ENCODE results near the gene ZNF438. TPM values are rescaled to one million over a fixed set of nuclear protein-coding genes. Genes with fewer than 3 reads are reported as not detected.

The ZNF438 gene
- total RNA-seq, 2 experiments from 2014 or later: 3.8 to 4.4 TPM

GRCh38 chr10:30862486-30862885 is 169.2 kb downstream of the ZNF438 start:
- CTCF ChIA-PET: no interaction called here
- no peak for DNase-seq
- no peaks in the 10 kb centered on the region for H3K27me3 Mint-ChIP-seq
- H3K27ac Mint-ChIP-seq: no peak overlapping the region
- ATAC-seq: no peak
- no peaks in the 10 kb centered on the region for H3K9me3 Mint-ChIP-seq (ENCODE audit: low read depth)
- H3K4me1 Mint-ChIP-seq: no peaks in the 10 kb centered on the region
- no peak overlapping the region for H3K4me3 Mint-ChIP-seq
- H3K36me3 Mint-ChIP-seq: no peaks in the 10 kb centered on the region

GRCh38 chr10:30861976-30862375 is 169.7 kb downstream of the ZNF438 start:
- ATAC-seq (no peak), DNase-seq (no peak)
- CTCF ChIA-PET: no interaction called here

GRCh38 chr10:30861221-30861620 is 170.4 kb downstream of the ZNF438 start:
- Mint-ChIP-seq H3K36me3 (no peaks in the 10 kb centered on the region), H3K4me3 (no peak overlapping the region), H3K27me3 (no peaks in the 10 kb centered on the region), H3K27ac (no peak overlapping the region), H3K4me1 (no peaks in the 10 kb centered on the region), H3K9me3 (ENCODE audit: low read depth) (no peaks in the 10 kb centered on the region)
- CTCF ChIA-PET: no interaction called here
- ATAC-seq (no peak), DNase-seq (no peak)

More at GRCh38 chr10:30861976-30862375, 169.7 kb downstream of the ZNF438 start:
- no peaks in the 10 kb centered on the region for H3K36me3 Mint-ChIP-seq
- H3K9me3 Mint-ChIP-seq (ENCODE audit: low read depth): no peaks in the 10 kb centered on the region
- H3K27me3 Mint-ChIP-seq: no peaks in the 10 kb centered on the region
- H3K4me3 Mint-ChIP-seq: no peak overlapping the region
- no peaks in the 10 kb centered on the region for H3K4me1 Mint-ChIP-seq
- H3K27ac Mint-ChIP-seq: no peak overlapping the region

DNA sequence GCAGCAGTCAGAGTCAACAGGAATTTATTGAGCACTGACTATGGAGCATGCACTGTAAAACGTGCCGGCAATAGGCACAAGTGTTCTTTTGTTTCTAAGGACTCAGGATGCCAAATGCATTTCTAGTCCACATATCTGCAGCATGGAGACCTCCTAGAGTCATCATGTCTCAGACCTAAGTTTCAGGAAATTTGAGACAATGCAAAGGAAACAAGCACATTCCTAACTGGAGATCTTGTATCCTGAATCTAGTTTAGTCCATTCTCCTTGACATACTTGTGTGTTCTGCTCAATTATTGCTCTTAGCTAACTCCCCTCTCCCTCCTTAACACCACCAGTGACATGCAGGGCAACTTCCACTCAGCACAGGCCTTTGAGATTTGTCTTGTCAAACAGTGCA is 173.2 kb downstream of the ZNF438 start:
- Mint-ChIP-seq H3K27me3 (no peaks in the 10 kb centered on the region), H3K27ac (no peak overlapping the region), H3K4me1 (no peaks in the 10 kb centered on the region), H3K4me3 (no peak overlapping the region), H3K9me3 (ENCODE audit: low read depth) (no peaks in the 10 kb centered on the region), H3K36me3 (no peaks in the 10 kb centered on the region)
- CTCF ChIA-PET: no interaction called here
- DNase-seq: no peak
- no peak for ATAC-seq

DNA sequence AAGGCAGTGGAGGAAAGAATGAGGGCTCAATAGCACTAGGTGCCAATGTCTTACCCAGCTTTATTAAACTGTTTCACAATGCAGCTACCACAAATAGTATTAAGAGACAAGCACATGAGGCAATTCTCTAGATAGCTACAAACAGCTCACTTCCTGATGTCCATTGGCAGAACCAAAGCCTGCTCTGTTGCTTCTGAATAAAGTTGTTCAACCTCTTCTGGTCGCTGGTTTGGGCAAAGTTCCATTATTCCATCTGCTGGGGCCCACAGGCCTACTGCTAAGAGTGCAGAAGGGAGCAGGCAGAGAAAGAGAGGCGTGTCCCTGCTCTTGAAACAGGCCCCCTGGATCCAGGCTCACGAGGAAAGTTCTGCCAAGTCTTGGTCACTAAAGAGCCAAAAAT is 173.9 kb downstream of the ZNF438 start:
- Mint-ChIP-seq H3K27ac (no peak overlapping the region), H3K4me1 (no peaks in the 10 kb centered on the region), H3K4me3 (no peak overlapping the region), H3K36me3 (no peaks in the 10 kb centered on the region), H3K27me3 (no peaks in the 10 kb centered on the region), H3K9me3 (ENCODE audit: low read depth) (no peaks in the 10 kb centered on the region)
- CTCF ChIA-PET: no interaction called here
- ATAC-seq (no peak), DNase-seq (no peak)

DNA sequence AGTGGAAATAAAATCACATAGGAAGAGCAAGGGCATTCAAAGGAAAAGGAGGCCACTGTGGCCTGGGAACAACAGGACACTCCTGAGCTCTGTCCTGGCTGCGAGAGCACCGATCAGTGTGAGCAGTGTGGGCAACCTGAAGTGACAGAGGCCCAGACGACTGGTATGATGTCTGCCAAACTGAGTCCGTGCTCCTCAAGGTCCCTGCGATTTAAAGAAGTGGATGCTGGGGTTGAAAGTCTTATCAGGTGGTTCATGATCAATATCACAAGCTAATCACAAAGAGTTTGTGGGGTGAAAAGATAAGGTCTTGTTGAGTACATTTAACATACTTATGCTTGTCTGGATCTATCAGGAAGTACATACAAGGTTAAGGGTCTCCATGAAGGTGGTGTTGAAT is 176.5 kb downstream of the ZNF438 start:
- CTCF ChIA-PET: no interaction called here
- Mint-ChIP-seq H3K27me3 (no peaks in the 10 kb centered on the region), H3K36me3 (no peaks in the 10 kb centered on the region), H3K27ac (no peak overlapping the region), H3K4me1 (no peaks in the 10 kb centered on the region), H3K4me3 (no peak overlapping the region), H3K9me3 (ENCODE audit: low read depth) (no peaks in the 10 kb centered on the region)
- ATAC-seq: no peak
- no peak for DNase-seq

GRCh38 chr10:30854656-30855055 is 177.0 kb downstream of the ZNF438 start:
- H3K9me3 Mint-ChIP-seq (ENCODE audit: low read depth): no peaks in the 10 kb centered on the region
- H3K27me3 Mint-ChIP-seq: no peaks in the 10 kb centered on the region
- H3K36me3 Mint-ChIP-seq: no peaks in the 10 kb centered on the region
- H3K4me3 Mint-ChIP-seq: no peak overlapping the region
- H3K27ac Mint-ChIP-seq: no peak overlapping the region
- no peak for DNase-seq
- CTCF ChIA-PET: no interaction called here
- no peak for ATAC-seq
- no peaks in the 10 kb centered on the region for H3K4me1 Mint-ChIP-seq

DNA sequence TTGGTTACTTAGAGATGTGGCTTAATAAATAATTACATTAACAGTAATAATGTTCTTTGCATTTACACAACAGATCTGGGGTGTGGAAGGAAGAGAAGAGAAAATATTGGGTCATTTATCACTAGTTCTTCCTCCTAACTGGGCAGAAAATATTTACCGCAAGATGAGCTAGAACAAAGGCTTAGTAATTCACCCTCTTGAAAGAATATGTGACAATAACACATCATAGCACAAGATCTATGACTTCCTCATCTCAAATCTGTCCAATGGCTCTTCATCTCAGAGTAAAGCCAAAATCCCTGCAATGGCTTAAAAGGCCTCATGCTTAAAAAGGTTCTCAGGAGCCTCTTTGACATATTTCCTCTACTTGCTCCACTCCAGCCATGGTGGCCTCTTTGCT is 178.6 kb downstream of the ZNF438 start:
- DNase-seq (no peak), ATAC-seq (no peak)
- H3K27ac Mint-ChIP-seq: no peak overlapping the region
- CTCF ChIA-PET: no interaction called here
- no peak overlapping the region for H3K4me3 Mint-ChIP-seq
- no peaks in the 10 kb centered on the region for H3K36me3 Mint-ChIP-seq
- no peaks in the 10 kb centered on the region for H3K27me3 Mint-ChIP-seq
- H3K4me1 Mint-ChIP-seq: no peaks in the 10 kb centered on the region
- H3K9me3 Mint-ChIP-seq (ENCODE audit: low read depth): no peaks in the 10 kb centered on the region

DNA sequence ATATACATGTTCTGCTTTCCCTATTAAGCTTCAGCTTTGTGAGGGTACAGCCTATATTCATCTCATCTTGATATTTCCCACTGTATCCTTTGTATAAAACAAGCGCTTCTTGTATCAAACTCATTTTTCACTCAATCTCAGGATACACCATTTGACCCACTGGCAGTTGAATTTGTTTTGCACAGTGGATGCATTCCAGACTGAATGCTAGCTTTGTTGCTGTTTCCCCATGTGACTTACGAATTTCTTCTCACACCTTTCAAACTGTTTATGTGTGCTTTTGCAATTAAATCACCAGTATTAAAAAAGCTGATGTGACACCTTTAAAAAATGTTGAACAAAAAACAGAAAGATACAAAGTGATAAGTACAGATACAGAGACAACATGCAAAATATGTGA is 180.9 kb downstream of the ZNF438 start:
- H3K9me3 Mint-ChIP-seq (ENCODE audit: low read depth): no peaks in the 10 kb centered on the region
- no peak overlapping the region for H3K27ac Mint-ChIP-seq
- H3K36me3 Mint-ChIP-seq: no peaks in the 10 kb centered on the region
- H3K27me3 Mint-ChIP-seq: no peaks in the 10 kb centered on the region
- CTCF ChIA-PET: no interaction called here
- H3K4me1 Mint-ChIP-seq: no peaks in the 10 kb centered on the region
- DNase-seq: no peak
- ATAC-seq: no peak
- no peak overlapping the region for H3K4me3 Mint-ChIP-seq

DNA sequence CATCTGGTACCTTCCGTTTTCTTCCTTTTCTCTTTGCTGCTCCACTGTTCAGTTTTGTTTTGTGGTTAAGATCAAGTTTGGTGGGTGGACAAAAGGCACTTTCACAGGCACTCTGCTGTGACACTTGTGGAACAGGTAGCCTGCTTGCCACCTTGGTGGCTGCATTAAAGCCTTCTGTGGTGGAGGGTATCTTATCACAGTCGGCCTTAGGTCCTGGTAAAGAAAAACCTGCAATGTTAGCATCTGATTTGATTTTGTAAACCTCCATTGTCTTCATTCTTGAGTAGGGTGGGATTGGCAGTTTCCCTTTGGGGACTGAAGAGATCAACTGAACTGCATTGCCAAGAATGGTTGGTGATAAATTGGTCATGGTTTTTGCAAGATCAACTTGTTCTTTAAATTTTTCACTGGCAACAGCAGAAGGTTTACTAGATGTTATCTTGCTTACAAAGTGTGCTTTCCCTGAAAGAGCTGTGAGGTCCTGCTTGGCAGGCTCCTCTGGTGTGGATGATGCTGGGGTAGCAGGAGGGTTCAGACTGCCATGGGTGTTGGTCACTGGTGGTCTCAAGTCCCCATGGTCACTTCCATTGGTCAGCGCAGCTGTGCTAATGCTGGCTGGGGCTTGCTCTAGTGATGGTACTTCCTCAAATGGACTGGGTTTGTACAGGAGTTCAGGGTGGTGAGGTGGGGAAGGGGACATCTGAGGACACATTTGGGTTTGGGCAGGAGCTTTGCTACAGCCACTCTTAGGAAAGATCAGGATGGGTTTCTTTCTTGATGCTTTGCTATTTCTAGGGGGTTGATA is 182.2 kb downstream of the ZNF438 start:
- H3K27ac Mint-ChIP-seq: no peak overlapping the region
- no peak for ATAC-seq
- no peak for DNase-seq
- CTCF ChIA-PET: no interaction called here
- no peaks in the 10 kb centered on the region for H3K36me3 Mint-ChIP-seq
- no peak overlapping the region for H3K4me3 Mint-ChIP-seq
- H3K27me3 Mint-ChIP-seq: no peaks in the 10 kb centered on the region
- H3K4me1 Mint-ChIP-seq: no peaks in the 10 kb centered on the region
- no peaks in the 10 kb centered on the region for H3K9me3 Mint-ChIP-seq (ENCODE audit: low read depth)

DNA sequence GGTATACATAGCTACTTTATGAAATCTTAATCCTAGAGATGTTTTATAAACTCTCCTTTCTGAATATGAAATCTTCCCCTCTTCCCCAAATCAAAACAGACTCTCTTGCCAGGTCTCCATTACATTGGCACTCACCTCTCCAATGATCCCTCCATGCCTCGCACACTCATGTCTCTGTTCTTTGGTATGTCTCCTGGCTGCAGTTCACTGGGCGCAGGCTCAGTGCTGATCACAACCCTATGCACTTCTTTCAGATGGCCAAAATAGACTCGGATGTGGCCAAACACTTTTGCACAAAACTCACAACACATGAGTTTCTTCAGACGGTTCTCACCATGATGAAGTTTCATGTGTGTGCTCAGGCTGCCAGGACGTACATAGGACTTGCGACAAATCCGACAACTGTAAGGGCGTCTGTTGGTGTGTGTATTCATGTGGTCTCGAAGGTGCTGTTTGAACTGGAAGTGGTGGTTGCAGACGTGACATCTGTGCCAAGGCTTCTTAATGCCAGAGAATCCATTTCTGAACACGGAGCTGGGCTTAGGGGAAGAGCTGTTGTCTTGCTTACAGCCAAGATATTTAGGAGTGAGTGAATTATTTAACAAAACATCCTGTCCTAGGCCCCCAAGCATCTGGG is 183.2 kb downstream of the ZNF438 start:
- H3K27ac Mint-ChIP-seq: no peak overlapping the region
- DNase-seq: no peak
- no peaks in the 10 kb centered on the region for H3K4me1 Mint-ChIP-seq
- H3K9me3 Mint-ChIP-seq (ENCODE audit: low read depth): no peaks in the 10 kb centered on the region
- no peaks in the 10 kb centered on the region for H3K27me3 Mint-ChIP-seq
- no peaks in the 10 kb centered on the region for H3K36me3 Mint-ChIP-seq
- CTCF ChIA-PET: no interaction called here
- ATAC-seq: no peak
- no peak overlapping the region for H3K4me3 Mint-ChIP-seq

GRCh38 chr10:30847642-30848041 is 184.0 kb downstream of the ZNF438 start:
- H3K36me3 Mint-ChIP-seq: no peaks in the 10 kb centered on the region
- ATAC-seq (no peak), DNase-seq (no peak)
- no peak overlapping the region for H3K4me3 Mint-ChIP-seq
- H3K27ac Mint-ChIP-seq: no peak overlapping the region
- no peaks in the 10 kb centered on the region for H3K27me3 Mint-ChIP-seq
- no peaks in the 10 kb centered on the region for H3K4me1 Mint-ChIP-seq
- no peaks in the 10 kb centered on the region for H3K9me3 Mint-ChIP-seq (ENCODE audit: low read depth)
- CTCF ChIA-PET: interaction anchor here (0.7 kb wide), 1 partner anchor 63 kb away, joined by 3 read pairs; no protein-coding TSS in a partner anchor

GRCh38 chr10:30847199-30847598 is 184.5 kb downstream of the ZNF438 start:
- H3K36me3 Mint-ChIP-seq: no peaks in the 10 kb centered on the region
- H3K9me3 Mint-ChIP-seq (ENCODE audit: low read depth): no peaks in the 10 kb centered on the region
- H3K27ac Mint-ChIP-seq: no peak overlapping the region
- H3K27me3 Mint-ChIP-seq: no peaks in the 10 kb centered on the region
- DNase-seq (no peak), ATAC-seq (no peak)
- H3K4me3 Mint-ChIP-seq: no peak overlapping the region
- CTCF ChIA-PET: interaction anchor here (0.7 kb wide), 1 partner anchor 63 kb away, joined by 3 read pairs; no protein-coding TSS in a partner anchor
- H3K4me1 Mint-ChIP-seq: no peaks in the 10 kb centered on the region

DNA sequence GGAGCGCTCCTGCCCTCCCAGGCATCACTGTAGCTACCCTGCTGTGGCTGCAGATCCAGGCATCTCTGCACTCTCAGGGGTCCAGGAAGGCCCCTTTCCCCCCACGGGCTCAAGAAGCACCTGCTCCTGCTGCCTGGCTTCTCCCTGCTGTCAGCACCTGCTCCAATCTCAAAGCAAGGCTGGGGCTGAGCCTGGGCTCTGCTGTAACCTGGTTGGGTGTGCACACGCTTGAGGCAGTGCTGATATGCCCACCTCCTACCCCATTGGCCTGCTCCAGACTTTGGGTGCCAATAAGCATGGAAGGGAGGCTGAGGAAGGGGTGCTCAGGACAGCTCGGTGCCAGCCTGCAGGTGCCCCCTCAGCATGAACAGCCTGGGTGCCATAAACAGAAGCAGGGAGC is 185.0 kb downstream of the ZNF438 start:
- CTCF ChIA-PET: no interaction called here

More for the DNA sequence above, 185.0 kb downstream of the ZNF438 start:
- Mint-ChIP-seq H3K36me3 (no peaks in the 10 kb centered on the region), H3K27ac (no peak overlapping the region), H3K4me3 (no peak overlapping the region), H3K4me1 (no peaks in the 10 kb centered on the region), H3K9me3 (ENCODE audit: low read depth) (no peaks in the 10 kb centered on the region), H3K27me3 (no peaks in the 10 kb centered on the region)
- ATAC-seq (no peak), DNase-seq (no peak)

Data from activated CD8-positive, alpha-beta memory T cell treated with anti-CD3 and anti-CD28 coated beads, Interleukin-2, amount 10 ng/mL, durations not matched to agents 7 days and 5 days (primary cell).